HG03378 (cell line): ENCODE data around the gene NCF2.
A peak's percentile ranks its signal among the peaks of the same experiment; 100 is the strongest.

Experiments used
- ATAC-seq: cut with Tn5 transposase; IDR thresholded peaks from one replicate; pipeline ENCODE4 v1.9.1; 2021; ENCODE audit warnings: mild to moderate bottlenecking, moderate library complexity; ENCODE audit not compliant: unreplicated experiment

Gene NCF2

DNA sequence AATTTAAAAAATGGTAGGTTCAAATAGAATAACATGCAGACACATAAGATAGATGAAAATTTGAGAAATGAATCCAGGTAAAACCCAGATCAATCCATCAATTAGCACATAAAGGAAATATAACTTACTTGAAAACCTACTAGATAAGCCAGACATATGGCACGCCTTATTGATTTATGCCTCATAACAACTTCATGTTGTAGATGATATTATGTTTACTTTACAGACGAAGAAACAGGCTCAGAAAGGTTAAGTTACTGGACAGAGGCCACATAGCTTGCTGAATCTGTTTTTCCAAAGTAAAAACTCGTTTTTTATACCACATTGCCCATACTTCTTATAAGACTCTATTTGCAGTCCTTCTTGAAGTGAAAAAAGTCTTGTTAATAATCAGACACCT, 22.1 kb upstream of the NCF2 start:
- ATAC-seq: no peak

GRCh38 chr1:183611021-183611420, 20.8 kb upstream of the NCF2 start:
- no peak for ATAC-seq

- ATAC-seq: no peak
Observed at GRCh38 chr1:183609759-183610452, 19.6 kb upstream of the NCF2 start.

- ATAC-seq: peak; percentile 49
Observed at GRCh38 chr1:183609313-183609712, 19.1 kb upstream of the NCF2 start.

DNA sequence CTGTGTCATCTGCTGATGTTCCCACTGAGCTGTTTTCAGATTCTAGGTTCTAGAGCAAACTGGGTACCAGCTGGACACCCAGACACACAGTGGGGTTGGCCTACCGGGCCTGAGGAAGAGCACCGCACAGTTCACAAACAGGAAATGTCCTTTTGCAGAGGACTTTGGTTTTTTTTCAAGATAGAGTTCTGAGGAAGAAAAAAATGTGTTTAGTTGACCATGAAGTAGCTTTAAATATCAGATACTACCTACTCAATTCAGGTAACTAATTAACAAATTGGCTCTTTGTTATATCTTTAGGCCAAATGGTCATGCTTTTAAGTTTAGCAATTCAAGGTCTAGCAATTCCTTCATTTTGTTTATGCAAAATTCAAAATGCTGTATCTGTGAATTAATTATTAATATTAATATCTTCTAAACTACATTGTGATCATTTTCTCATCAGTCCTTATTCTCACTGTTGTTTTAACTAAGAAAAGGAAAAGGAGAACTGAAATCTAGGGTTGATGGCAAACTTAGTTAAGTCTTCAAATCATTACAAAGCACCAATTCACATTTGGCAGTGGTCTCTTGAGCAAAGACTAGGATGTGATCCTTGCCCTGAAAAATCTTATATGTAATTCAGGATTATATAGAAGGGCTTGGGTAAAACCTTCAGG, 17.2 kb upstream of the NCF2 start:
- ATAC-seq: peak; percentile 46

DNA sequence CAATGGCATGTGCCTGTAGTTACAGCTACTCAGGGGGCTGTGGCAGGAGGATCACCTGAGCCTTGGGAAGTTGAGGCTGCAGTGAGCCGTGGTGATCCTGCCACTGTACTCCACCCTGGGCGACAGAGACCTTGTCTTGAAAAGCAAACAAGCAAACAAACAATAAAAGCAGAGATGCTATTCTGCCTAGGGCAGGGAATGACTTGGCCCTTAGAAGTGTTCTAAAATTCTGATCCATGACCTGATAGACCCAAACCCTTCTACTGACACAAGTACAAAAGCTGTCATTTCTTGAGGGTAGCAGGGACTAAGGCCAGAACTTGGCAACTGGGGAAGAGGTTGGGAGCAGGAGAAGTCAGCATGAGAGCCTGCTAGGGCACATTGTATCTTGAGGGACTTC, 15.6 kb upstream of the NCF2 start:
- ATAC-seq: no peak

GRCh38 chr1:183604815-183605214, 14.6 kb upstream of the NCF2 start:
- no peak for ATAC-seq

DNA sequence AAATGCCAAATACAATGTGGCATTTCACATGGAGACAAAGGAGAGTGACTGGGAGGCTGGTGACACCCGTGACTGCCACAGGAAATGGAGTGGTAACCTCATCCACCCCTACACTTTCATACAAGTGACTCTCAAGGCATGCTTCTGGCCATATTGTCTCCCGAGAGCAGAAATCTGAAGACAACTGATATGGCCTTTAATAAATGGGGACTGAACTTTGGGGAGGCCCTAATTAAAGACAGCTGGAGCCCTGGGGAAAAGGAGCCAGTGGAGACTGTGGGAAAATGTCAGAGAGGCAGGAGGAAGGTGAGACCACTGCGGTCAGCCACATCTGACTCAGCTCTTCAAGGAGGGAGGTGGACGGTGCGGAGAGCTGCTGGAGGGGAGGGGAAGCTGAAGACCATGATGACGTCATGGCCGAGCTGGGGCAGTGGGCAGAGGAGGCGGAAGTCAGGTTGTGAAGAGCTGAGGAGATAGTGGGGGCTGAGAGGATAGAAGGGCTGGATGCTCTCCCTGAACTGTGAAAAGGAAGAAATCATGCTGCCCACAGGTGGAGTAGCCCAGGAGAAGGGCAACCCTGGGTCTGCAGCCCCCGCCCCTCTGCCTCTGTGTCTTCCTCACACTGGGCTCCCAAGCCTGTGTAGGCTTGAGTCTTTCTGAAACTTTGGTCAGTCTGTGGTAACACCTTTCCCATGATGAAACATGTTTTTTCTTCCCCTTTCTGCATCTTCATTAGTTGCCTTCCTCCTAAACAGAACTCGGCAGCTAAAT, 14.0 kb upstream of the NCF2 start:
- ATAC-seq: peak; percentile 40

DNA sequence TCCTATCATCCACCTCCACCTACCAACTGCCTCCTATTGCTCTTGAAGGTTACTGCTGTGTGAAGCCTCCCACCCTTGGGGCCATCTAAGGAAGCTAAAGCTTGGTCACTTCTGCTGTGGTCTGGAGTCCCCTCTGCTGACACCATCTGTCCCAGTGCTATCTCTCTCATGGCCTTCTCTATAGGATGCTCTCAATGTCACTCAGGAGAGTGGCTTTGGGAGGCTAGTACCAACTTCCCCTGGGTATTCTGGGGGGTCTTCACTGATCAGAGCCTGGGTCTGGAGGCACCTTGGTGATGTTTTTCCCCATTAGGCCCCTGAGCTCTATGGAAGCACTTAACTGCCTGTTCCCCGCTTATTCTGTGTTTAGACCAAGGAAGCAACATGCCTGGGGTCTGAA, 12.3 kb upstream of the NCF2 start:
- ATAC-seq: no peak

- no peak for ATAC-seq
Observed at GRCh38 chr1:183600634-183601033, 10.4 kb upstream of the NCF2 start.

GRCh38 chr1:183600136-183600535, 9.9 kb upstream of the NCF2 start:
- ATAC-seq: no peak

DNA sequence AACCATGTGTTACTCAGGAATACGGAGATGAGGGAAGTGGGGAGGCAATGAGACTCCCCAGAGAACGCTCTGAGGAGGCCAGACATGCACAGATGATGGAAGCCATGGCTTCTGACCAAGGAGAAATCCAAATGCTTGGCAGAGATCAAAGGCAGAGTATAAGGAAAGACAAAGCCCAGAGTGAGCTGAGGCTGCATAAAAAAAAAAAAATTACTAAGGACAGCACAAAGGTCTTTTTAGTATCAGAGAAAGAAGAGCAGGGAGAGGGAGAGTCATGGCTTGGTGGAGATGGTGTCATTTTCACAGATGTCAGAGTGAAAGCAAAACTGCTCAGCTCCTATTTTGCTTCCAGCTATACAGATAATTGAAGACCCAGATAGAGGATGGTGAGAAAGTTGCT, 8.1 kb upstream of the NCF2 start:
- no peak for ATAC-seq

DNA sequence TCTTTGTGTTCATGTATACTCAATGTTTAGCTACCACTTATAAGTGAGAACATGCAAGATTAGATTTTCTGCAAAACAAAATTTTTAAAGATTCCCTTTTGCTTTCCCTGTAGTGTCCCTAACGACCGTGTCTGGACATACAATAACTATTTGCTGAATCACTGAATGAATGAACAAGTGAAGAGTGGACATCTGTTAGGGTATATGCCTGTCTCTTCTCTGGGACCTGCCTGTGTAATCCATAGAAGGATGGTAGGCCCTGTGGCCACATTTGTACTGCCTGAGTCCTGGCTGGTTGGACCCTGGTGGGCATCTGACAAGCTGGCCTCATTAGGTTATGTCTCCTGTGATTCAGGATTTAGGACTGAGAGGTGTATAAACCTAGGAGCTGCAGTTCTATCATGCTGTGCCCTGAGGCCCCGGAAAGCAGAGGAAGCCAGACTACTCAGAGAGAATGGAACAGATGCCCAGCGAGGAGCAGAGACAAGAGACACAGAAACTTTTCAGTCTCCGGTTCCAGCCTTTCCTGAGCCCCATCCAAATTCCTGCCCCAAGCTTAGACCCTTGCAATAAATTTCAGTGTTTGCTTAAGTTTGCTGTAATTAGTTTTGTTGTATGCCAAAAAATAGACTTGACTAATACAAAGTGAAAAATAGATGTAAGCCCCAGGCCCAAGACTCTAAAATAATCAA, 7.5 kb upstream of the NCF2 start:
- no peak for ATAC-seq

- no peak for ATAC-seq
Observed at GRCh38 chr1:183596500-183596899, 6.2 kb upstream of the NCF2 start.

- ATAC-seq: no peak
Observed at GRCh38 chr1:183595537-183595936, 5.3 kb upstream of the NCF2 start.

GRCh38 chr1:183593356-183593755, 3.1 kb upstream of the NCF2 start:
- peak; percentile 52 for ATAC-seq

GRCh38 chr1:183592733-183593132, 2.5 kb upstream of the NCF2 start:
- ATAC-seq: no peak

- peak; percentile 20 for ATAC-seq
Observed at GRCh38 chr1:183589874-183590243, 400 bp downstream of the NCF2 start.

DNA sequence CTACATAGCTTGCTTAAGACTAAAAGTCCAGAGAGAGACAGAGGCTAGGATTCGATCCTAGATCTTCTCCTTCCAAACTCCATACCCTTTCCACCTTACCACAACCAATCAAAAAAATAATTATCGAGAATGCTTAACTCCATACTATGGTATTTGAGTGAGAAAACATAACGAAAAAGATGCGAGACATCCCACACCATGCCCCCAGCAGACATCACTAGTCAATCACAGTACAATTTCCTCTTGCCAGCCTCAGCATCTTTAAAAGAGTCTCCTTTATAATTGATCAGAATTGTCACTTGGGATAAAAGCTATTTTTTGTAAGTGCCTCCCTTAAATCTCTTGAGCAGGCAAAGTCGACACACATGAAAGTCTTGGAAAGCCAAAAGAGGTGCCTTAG, 875 bp downstream of the NCF2 start:
- ATAC-seq: no peak

GRCh38 chr1:183588827-183589226, 1.4 kb downstream of the NCF2 start:
- ATAC-seq: no peak

DNA sequence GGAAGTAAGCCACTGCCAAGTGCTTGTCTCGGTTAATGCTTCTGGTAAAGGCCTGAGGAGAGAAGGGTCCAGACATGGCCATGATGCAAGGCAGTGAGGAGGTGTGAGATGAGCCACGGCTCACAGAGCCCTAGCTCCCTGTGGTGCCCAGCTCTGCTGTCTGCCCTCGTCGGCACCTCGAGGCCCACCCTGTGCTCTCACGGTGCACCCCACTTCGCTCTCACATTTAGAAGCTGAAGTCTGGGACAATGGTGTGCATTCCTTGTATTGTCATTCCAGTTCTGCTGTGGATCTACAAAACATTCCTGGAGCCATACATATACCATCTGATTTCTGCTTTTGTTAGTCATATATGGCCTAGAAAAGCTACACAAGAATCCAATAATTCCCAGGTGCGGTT, 3.3 kb downstream of the NCF2 start:
- ATAC-seq: no peak

- no peak for ATAC-seq
Observed at GRCh38 chr1:183586455-183586854, 3.8 kb downstream of the NCF2 start.
